ENCODE data around the gene SBK2.

The SBK2 gene

GRCh38 chr19:55528030-55528803, 8.7 kb downstream of the SBK2 start:
- TF ChIP-seq CTCF (IDR thresholded peaks at IDR 0.05; ENCODE audit: poor library complexity, severe bottlenecking) = no peak
- no peak overlapping the region for H3K4me3 ChIP-seq (ENCODE audit: severe bottlenecking)
- H3K4me1 ChIP-seq (ENCODE audit: insufficient read depth, poor library complexity, severe bottlenecking) = no peaks in the 10 kb centered on the region
- DNase-seq (ENCODE audit: low spot score) (no peak), ATAC-seq (ENCODE audit: low read depth) (no peak)
- H3K36me3 ChIP-seq (ENCODE audit: low read depth) = no peaks in the 10 kb centered on the region
- no peaks in the 10 kb centered on the region for H3K27me3 ChIP-seq (ENCODE audit: insufficient read depth, poor library complexity, severe bottlenecking)
- H3K27ac ChIP-seq (ENCODE audit: poor library complexity, severe bottlenecking) = no peak overlapping the region
- no peaks in the 10 kb centered on the region for H3K9me3 ChIP-seq (ENCODE audit: severe bottlenecking)

- ATAC-seq (ENCODE audit: low read depth) (no peak), DNase-seq (ENCODE audit: low spot score) (no peak)
- no peaks in the 10 kb centered on the region for H3K4me1 ChIP-seq (ENCODE audit: insufficient read depth, poor library complexity, severe bottlenecking)
- H3K9me3 ChIP-seq (ENCODE audit: severe bottlenecking) = no peaks in the 10 kb centered on the region
- no peak overlapping the region for H3K4me3 ChIP-seq (ENCODE audit: severe bottlenecking)
- H3K27ac ChIP-seq (ENCODE audit: poor library complexity, severe bottlenecking) = no peak overlapping the region
- no peaks in the 10 kb centered on the region for H3K36me3 ChIP-seq (ENCODE audit: low read depth)
- no peaks in the 10 kb centered on the region for H3K27me3 ChIP-seq (ENCODE audit: insufficient read depth, poor library complexity, severe bottlenecking)
- TF ChIP-seq CTCF (IDR thresholded peaks at IDR 0.05; ENCODE audit: poor library complexity, severe bottlenecking) = no peak
These were observed 9.5 kb downstream of the SBK2 start for GRCh38 chr19:55527197-55528029.

GRCh38 chr19:55526216-55527196, 10.4 kb downstream of the SBK2 start:
- Histone ChIP-seq H3K36me3 (ENCODE audit: low read depth) (no peaks in the 10 kb centered on the region), H3K4me1 (ENCODE audit: insufficient read depth, poor library complexity, severe bottlenecking) (no peaks in the 10 kb centered on the region), H3K4me3 (ENCODE audit: severe bottlenecking) (no peak overlapping the region), H3K27ac (ENCODE audit: poor library complexity, severe bottlenecking) (no peak overlapping the region), H3K27me3 (ENCODE audit: insufficient read depth, poor library complexity, severe bottlenecking) (no peaks in the 10 kb centered on the region), H3K9me3 (ENCODE audit: severe bottlenecking) (no peaks in the 10 kb centered on the region)
- peak; percentile 79 for ATAC-seq (ENCODE audit: low read depth)
- TF ChIP-seq CTCF (IDR thresholded peaks at IDR 0.05; ENCODE audit: poor library complexity, severe bottlenecking) = no peak
- DNase-seq (ENCODE audit: low spot score) = no peak

GRCh38 chr19:55525289-55526101, 11.4 kb downstream of the SBK2 start:
- Histone ChIP-seq H3K9me3 (ENCODE audit: severe bottlenecking) (no peaks in the 10 kb centered on the region), H3K4me3 (ENCODE audit: severe bottlenecking) (no peak overlapping the region), H3K27ac (ENCODE audit: poor library complexity, severe bottlenecking) (no peak overlapping the region), H3K4me1 (ENCODE audit: insufficient read depth, poor library complexity, severe bottlenecking) (no peaks in the 10 kb centered on the region), H3K27me3 (ENCODE audit: insufficient read depth, poor library complexity, severe bottlenecking) (no peaks in the 10 kb centered on the region), H3K36me3 (ENCODE audit: low read depth) (no peaks in the 10 kb centered on the region)
- DNase-seq (ENCODE audit: low spot score) (no peak), ATAC-seq (ENCODE audit: low read depth) (no peak)
- TF ChIP-seq CTCF (IDR thresholded peaks at IDR 0.05; ENCODE audit: poor library complexity, severe bottlenecking) = no peak

All from RWPE2 (cell line).